HUES48 (cell line): ENCODE measurements around the gene AP4B1.

Experiments used
- H3K27ac ChIP-seq: one replicate; pipeline ENCODE4 v1.7.0; 2013; ENCODE audit warnings: low read depth, low read length, inconsistent platforms
- H3K27me3 ChIP-seq: 2 replicates; pipeline ENCODE4 v1.6.1; 2013; ENCODE audit warnings: mild to moderate bottlenecking, low read length; ENCODE audit not compliant: control insufficient read depth, insufficient read depth
- H3K36me3 ChIP-seq: 2 replicates; pipeline ENCODE4 v1.6.1; 2013; ENCODE audit warnings: low read length; ENCODE audit not compliant: control insufficient read depth, insufficient read depth
- H3K4me1 ChIP-seq: 2 replicates; pipeline ENCODE4 v1.6.1; 2013; ENCODE audit warnings: mild to moderate bottlenecking, low read length; ENCODE audit not compliant: control insufficient read depth, insufficient read depth
- H3K4me3 ChIP-seq: 2 replicates; pipeline ENCODE4 v1.5.1; 2013; ENCODE audit warnings: mild to moderate bottlenecking, low read depth, low read length
- H3K9ac ChIP-seq: 2 replicates; pipeline ENCODE4 v1.6.1; 2013; ENCODE audit warnings: mild to moderate bottlenecking, low read depth, low read length, moderate library complexity
- H3K9me3 ChIP-seq: 2 replicates; pipeline ENCODE4 v1.6.1; 2013; ENCODE audit warnings: low read length; ENCODE audit not compliant: control insufficient read depth, insufficient read depth

Gene AP4B1

DNA sequence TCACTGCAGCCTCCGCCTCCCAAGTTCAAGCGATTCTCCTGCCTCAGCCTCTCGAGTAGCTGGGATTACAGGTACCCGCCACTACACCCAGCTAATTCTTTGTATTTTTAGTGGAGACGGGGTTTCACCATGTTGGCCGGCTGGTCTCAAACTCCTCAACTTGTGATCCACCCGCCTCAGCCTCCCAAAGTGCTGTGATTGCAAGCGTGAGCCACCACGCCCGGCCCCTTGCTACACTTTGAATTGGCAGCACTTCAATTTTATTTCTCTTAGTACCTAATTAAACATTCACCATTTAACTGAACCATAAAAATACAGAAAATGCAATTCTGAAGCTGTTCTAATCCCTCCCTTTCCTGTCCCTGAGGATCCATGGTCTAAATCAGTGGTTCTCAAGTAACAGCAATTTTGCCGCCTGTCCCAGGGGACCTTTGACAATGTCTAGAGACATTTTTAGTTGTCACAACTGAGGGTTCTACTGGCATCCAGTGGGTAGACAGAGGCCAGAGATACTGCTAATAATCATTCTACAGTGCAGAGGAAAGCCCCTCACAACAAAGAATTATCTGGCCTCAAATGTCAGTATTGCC lies 12.9 kb downstream of the AP4B1 start:
- no peaks in the 10 kb centered on the region for H3K9me3 ChIP-seq
- H3K27ac ChIP-seq = no peak overlapping the region
- no peak overlapping the region for H3K9ac ChIP-seq
- H3K27me3 ChIP-seq = no peaks in the 10 kb centered on the region
- H3K4me1 ChIP-seq = no peaks in the 10 kb centered on the region
- peaks cover 17% of the 10 kb centered on the region for H3K36me3 ChIP-seq
- no peak overlapping the region for H3K4me3 ChIP-seq

DNA sequence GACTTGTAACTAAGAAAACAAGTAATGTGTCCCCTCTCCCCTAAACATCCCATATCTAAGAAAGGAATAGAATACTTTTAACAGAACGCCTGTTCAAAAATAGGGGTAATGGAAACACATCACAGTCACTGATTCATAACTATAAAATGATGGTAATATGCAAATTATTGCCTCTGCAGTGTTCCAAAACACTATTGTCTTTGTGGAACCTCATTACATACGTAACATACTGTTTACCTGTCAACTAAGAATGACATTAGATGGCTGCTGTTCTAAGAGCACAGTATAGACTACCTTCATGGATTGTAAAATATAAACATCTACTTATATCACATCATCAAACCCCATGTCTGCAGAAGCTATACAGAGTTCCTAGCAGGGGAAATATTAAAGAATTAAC lies 13.8 kb downstream of the AP4B1 start:
- no peaks in the 10 kb centered on the region for H3K4me1 ChIP-seq
- no peak overlapping the region for H3K9ac ChIP-seq

DNA sequence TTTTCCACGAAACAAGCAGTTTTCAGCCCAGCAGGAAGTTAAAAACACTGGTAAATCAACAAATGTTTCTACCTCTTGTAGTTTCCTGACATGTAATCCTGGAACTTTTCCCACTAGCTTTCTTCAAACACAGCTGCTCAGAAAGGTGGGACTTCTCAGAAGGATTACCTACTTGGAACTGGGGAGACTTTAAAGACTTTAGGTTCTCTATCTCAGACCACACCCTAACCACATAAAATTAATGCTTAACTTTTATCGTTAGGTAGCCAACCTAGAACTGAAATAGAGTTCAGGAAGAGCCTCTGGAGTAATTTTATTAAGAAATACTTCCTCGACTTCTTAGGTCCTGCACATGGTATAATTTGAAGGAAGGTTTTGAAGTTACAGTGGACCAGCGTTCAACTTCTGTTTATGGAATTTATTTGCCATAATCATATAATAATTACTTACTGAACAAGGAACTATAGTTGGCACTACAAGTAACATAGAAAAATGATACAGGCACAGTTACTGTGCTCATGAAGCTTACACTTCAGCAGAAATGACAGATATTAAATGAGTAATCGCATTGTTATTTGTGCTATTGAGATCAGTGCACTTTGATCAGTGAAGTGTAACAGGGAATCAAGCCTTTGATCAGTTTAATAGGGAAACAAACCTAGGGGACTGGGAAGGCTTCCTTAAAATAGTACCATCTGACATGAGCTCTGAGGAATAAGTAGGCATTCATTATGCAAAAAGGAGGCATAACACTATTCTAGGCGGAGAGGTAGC lies 17.0 kb downstream of the AP4B1 start, which contains the start of gene BCL2L15:
Gene BCL2L15, minus strand, starts transcription at position 180 of the 774 bp plus-strand sequence. CDS start 206 bp downstream, outside the sequence.
- Histone ChIP-seq H3K9ac (no peak within 1 kb of the TSS), H3K4me1 (no peaks in the 10 kb centered on the region), H3K4me3 (no peak within 1 kb of the TSS), H3K27me3 (no peaks in the 10 kb centered on the region), H3K9me3 (no peaks in the 10 kb centered on the region), H3K27ac (no peak within 1 kb of the TSS), H3K36me3 (no peaks in the 10 kb centered on the region)

More for the DNA sequence above, 13.8 kb downstream of the AP4B1 start:
- no peaks in the 10 kb centered on the region for H3K9me3 ChIP-seq
- H3K36me3 ChIP-seq = peaks cover 13% of the 10 kb centered on the region
- H3K4me3 ChIP-seq = no peak overlapping the region
- no peaks in the 10 kb centered on the region for H3K27me3 ChIP-seq
- H3K27ac ChIP-seq = no peak overlapping the region

DNA sequence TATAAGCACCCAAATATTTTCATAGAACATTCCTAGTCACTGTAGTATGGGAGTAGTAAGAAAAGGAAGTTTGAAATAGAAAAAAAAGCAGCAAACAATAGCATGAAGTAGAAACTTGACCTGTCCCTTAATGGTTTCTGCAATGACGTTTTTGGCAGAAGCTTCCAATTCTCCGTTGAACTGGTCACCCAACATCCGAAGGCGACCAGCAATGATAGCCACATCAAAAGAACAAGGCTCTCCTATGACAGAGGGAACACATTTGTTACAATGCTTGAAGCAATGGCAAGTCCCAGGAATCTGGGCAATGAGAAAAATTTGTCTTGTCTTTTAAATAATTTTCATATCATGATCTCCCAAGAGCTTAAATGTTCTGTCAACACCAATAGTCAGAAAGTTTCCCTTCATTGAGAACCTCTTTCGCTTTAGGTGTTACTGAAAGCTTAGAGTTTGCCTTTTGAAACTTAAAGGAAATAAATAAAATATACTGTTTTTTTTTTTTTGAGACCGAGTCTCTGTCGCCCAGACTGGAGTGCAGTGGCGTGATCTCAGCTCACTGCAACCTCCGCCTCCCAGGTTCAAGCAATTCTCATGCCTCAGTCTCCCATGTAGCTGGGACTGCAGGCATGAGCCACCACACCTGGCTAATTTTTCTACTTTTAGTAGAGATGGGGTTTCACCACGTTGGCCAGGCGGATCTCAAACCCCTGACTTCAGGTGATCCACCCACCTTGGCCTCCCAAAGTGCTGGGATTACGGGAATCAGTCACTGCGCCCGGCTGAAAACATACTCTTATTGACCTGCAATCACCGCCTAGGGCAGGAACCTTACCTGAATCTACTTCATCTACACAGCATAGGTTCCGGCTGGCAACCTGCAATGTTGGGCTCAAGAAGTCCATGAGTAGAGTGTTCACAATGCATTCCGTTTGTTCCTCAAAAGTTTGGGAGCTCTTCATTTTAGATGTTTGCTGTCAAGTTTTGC lies 17.9 kb downstream of the AP4B1 start:
- Histone ChIP-seq H3K4me1 (no peaks in the 10 kb centered on the region), H3K9me3 (no peaks in the 10 kb centered on the region), H3K9ac (no peak overlapping the region), H3K36me3 (no peaks in the 10 kb centered on the region), H3K27ac (no peak overlapping the region), H3K4me3 (no peak overlapping the region), H3K27me3 (no peaks in the 10 kb centered on the region)

DNA sequence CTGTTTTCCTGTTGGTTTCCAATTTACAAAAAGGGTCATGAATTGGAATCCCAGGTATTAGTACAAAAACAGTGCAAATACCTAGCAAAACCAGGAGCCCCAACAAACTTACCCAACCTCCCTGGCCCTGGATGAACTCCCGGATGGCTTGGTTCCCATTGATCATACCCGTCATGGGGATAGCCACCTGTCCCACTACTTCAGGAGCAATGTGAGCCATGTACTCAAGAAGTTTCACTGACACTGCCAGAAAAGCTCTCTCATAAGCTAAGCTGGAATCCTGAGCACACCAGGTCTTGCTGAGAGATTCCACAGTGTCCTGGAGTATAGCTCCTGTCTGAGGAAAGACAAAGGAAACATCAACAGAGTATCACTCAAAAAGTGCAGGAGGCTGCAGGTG lies 22.9 kb downstream of the AP4B1 start:
- no peaks in the 10 kb centered on the region for H3K36me3 ChIP-seq
- no peak overlapping the region for H3K9ac ChIP-seq

DNA sequence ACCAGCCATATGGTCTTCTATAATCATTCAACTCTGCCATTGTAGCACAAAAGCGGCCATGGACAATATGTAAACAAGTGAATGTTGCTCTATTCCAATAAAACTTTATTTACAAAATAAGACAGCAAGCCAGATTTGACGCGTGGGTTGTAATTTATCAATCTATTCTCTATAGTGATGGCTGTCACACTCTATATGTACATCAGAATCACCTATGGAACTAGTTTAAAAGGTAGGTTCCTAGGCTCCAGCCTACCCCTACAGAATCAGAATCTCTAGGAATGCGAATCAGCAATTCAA lies 24.9 kb downstream of the AP4B1 start:
- Histone ChIP-seq H3K27me3 (no peaks in the 10 kb centered on the region), H3K9ac (no peak overlapping the region), H3K4me1 (peaks cover 4% of the 10 kb centered on the region; the same call in 1 of the 2 replicates), H3K4me3 (no peak overlapping the region), H3K27ac (no peak overlapping the region), H3K9me3 (no peaks in the 10 kb centered on the region), H3K36me3 (no peaks in the 10 kb centered on the region)

More for the DNA sequence above, 22.9 kb downstream of the AP4B1 start:
- Histone ChIP-seq H3K9me3 (no peaks in the 10 kb centered on the region), H3K4me1 (peaks cover 4% of the 10 kb centered on the region; the same call in 1 of the 2 replicates), H3K27me3 (no peaks in the 10 kb centered on the region), H3K27ac (no peak overlapping the region), H3K4me3 (no peak overlapping the region)

DNA sequence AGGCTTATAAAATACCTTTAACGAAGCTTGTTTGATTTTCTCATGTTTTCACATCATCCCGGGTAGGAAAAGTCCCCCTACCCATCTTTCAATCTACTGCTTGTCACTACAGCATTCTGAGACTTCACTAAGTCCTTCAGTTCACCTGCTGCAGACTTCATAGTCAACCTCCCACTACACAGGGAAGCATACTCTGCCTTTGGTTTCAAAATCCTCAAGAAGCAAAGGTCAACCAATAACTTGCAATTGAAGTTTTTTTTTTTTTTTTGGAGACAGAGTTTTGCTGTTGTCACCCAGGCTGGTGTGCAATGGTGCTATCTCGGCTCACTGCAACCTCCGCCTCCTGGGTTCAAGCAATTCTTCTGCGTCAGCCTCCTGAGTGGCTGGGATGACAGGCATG lies 28.4 kb downstream of the AP4B1 start:
- H3K4me3 ChIP-seq = no peak overlapping the region
- H3K4me1 ChIP-seq = peaks cover 8% of the 10 kb centered on the region
- H3K9me3 ChIP-seq = no peaks in the 10 kb centered on the region
- H3K9ac ChIP-seq = no peak overlapping the region
- H3K27me3 ChIP-seq = no peaks in the 10 kb centered on the region
- no peaks in the 10 kb centered on the region for H3K36me3 ChIP-seq
- no peak overlapping the region for H3K27ac ChIP-seq

DNA sequence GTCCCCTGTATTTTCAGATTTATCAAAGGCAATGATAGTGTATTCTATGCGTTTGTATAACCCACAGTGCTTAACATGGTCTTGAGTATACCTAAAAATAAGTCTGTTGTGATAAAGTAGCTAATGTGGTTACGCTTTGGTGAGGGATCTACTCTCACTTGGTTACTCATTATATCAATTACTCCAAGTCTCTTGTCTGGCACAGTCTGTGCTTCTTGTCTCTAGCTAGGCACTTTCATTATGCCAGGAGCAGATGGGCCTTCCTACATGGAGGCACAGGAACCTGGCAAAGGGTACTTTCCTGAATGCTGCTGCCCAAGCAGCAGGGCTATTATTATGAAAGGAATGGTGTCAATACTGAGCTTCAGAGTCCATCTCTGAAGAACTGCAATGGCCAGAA lies 28.9 kb downstream of the AP4B1 start:
- no peaks in the 10 kb centered on the region for H3K27me3 ChIP-seq
- no peaks in the 10 kb centered on the region for H3K9me3 ChIP-seq
- no peaks in the 10 kb centered on the region for H3K36me3 ChIP-seq
- H3K27ac ChIP-seq = no peak overlapping the region
- no peak overlapping the region for H3K9ac ChIP-seq
- no peak overlapping the region for H3K4me3 ChIP-seq
- peaks cover 8% of the 10 kb centered on the region for H3K4me1 ChIP-seq

DNA sequence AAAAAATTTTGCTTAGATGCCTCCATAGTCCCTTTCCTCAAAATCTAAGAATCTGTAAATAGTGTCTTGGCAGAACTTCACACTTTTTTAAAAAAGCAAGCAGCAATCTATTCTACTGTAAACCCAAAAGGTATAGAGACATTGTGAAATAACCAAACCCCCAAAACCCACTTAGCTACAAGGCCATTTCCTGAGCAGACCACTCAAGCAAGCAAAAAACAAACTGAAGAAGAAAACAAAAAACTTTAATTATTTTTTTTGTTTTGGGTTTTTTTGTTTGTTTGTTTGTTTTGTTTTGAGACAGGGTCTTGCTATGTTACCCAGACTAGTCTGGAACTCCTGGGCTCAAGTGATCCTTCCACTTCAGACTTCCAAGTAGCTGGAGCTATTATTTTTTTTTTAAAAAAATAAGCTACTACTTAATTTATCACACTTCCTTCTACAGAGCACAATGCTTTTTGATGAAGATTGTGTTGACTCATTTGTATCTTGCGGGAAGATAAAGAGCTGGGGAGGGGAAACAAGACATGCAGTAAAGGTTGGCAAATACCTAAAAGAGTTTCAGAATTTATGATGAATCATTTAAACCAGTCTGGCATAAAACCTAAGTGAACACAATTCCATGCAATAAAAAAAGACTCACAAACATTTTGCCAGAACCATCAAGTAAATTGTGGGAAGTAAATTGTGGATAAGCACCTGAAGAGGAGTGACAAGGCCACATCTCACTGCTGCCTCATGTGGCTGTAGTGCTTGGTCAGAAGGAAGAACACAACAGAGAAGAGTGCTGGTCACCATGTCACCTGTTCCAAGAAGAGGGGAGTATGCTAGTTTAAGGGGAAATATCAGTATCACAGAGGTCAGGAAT lies 30.4 kb downstream of the AP4B1 start:
- no peaks in the 10 kb centered on the region for H3K27me3 ChIP-seq
- no peaks in the 10 kb centered on the region for H3K36me3 ChIP-seq
- peaks cover 4% of the 10 kb centered on the region; the same call in 1 of the 2 replicates for H3K4me1 ChIP-seq
- H3K9ac ChIP-seq = no peak overlapping the region
- no peaks in the 10 kb centered on the region for H3K9me3 ChIP-seq
- no peak overlapping the region for H3K4me3 ChIP-seq
- H3K27ac ChIP-seq = no peak overlapping the region

DNA sequence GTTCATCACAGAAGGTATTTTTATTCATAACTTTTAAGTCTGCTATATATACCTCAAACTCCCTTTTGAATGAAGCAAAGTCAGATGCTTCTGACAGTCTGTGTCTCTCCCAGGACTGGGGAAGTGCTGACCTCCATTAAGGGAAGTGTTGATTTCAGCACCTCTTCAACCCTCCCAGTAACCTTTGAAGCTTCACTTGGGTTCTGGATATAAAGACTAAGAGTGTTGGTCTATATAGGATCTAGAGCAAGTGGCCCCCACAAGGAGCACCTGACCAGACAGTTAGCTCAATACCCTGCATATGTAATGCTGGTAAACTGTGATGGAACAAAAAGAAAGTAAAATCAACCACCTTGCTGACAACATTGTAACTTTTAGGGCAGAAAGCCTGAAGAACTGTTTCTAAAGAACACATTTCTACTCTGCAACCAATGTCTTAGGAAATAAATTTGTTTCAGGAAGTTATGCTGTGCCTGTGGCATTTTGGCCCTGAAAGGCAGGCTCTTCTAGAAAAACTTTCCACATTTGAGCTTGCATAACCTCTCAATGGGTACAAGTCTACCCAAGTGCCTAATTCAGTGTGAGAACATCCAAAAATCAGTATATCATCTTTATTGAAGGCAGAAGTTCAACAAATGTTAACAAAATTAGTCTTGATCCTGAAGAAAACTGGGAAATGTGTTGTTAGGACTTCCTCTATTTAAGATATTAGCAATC lies 32.2 kb downstream of the AP4B1 start:
- Histone ChIP-seq H3K36me3 (no peaks in the 10 kb centered on the region), H3K4me3 (no peak overlapping the region), H3K27me3 (no peaks in the 10 kb centered on the region), H3K4me1 (peaks cover 4% of the 10 kb centered on the region; the same call in 1 of the 2 replicates), H3K9me3 (no peaks in the 10 kb centered on the region), H3K27ac (no peak overlapping the region), H3K9ac (no peak overlapping the region)
